HTERT RPE-1 (cell line): ENCODE data around the gene SERPINH1.

Source experiments
- in situ Hi-C: fragments of 300-500 bp; cut with MboI; formaldehyde crosslinking; loops from 4 replicates; pipeline ENCODE4 v1.14.3; 2020; ENCODE audit warnings: low sequenced_read_pairs

Gene SERPINH1

DNA sequence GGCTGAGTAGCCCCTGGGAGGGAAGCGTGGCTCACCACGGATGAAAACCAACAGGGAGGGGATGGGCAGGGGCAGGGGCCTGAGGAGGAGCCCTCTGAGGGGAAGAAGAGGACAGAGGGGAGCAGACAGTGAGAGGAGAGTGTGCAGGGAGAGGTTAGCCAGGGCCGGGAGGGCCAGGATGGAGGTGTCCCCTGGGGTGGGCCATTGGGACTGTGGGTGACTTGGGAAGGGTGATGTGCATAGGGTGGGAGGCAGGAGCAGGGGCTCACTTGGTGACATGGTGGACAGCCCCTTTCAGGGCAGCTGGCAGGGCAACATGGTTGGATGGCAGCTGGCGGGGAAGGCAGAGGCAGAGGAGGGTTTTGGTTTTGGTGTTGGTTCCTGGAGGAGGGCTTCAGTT, 30.7 kb upstream of the SERPINH1 start:
- in situ Hi-C loops, result loop anchor here (25.0 kb wide), 1 partner anchor 94 kb away; the partner anchor contains the start of gene KLHL35

DNA sequence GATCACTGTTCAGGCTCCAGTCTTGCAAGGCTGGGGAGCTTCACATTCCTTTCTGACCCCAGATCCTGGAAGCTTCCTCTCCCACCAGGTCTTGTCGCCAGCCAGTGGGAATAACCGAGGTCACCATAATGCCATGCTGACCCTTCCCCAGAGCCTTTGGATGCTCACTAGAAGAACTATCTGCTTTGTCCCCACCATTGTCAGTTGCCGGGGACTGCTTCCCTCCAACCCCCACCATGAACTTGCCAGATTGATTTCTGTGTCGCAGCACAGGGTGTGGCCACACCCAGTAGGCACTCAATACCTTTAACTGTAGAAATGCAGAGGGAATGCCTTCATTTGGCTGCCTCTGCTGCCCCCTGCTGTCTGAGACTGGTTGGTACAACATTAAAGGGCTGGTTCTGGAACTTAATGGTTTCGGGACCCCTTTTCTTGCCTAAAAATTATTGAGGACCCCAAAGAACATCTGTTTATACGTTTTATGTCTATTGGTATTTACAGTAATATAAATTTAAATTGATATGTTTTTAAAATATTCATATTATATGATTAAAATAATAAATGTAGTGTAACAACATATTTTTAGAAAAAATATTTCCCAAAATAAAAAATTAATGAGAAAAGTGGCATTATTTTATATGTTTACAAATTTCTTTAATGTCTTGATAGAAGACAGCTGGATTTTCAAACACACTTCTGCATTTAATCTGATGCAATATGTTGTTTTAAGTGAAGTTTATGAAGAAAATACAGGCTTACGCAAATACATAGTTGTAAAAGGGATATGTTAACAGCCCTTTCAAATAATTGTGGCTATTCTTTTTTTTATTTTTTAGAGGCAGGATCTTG, 29.6 kb upstream of the SERPINH1 start:
- in situ Hi-C loops, result loop anchor here (25.0 kb wide), 1 partner anchor 95 kb away; the partner anchor contains the start of gene KLHL35

DNA sequence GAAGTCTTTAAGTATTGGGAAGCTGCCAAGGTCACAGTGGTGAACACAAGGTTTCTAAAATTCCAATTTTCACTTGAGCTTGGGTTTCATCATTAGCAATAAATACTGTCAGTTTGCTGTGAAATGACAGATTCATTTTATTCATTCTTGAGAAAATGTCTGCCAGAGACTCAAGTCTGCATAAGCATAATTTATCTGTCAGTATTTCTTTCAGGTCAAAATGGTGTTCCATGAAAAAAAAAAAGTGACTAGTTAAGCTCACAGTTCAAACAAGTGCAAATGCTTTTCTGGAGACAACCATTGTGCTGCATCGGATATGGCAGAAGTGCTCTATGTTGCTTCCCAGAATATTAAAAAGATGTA, 28.2 kb upstream of the SERPINH1 start:
- in situ Hi-C loops, result loop anchor here (25.0 kb wide), 1 partner anchor 97 kb away; the partner anchor contains the start of gene KLHL35

GRCh38 chr11:75534259-75535069, 27.6 kb upstream of the SERPINH1 start:
- in situ Hi-C loops, result loop anchor here (25.0 kb wide), 1 partner anchor 97 kb away; the partner anchor contains the start of gene KLHL35

- in situ Hi-C loops, result loop anchor here (25.0 kb wide), 1 partner anchor 98 kb away; the partner anchor contains the start of gene KLHL35
These were observed 27.0 kb upstream of the SERPINH1 start for GRCh38 chr11:75535071-75535470.

- in situ Hi-C loops, result loop anchor here (25.0 kb wide), 1 partner anchor 100 kb away; the partner anchor contains the start of gene KLHL35
These were observed 25.0 kb upstream of the SERPINH1 start for GRCh38 chr11:75536786-75537641.

DNA sequence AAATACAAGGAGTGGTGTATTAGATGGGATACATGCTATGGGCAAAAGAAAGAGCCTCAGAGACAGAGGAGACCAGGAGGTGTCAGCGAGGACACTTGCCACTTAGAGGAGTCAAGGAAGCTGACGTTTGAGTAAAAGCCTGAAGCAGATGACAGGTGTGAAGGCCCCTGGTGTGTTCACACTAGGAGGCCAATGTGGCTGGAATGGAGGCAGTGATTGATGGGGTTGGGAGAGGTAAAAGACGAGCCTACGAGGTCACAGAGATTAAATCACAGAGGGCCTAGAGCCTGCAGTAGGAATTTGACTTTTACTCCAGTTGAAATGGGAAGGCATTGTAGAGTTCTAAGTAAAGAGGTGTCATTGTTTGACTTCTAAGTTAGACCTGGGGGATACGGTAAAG, 24.3 kb upstream of the SERPINH1 start:
- in situ Hi-C loops, result loop anchor here (25.0 kb wide), 1 partner anchor 100 kb away; the partner anchor contains the start of gene KLHL35

- in situ Hi-C loops, result loop anchor here (25.0 kb wide), 1 partner anchor 101 kb away; the partner anchor contains the start of gene KLHL35
These were observed 23.7 kb upstream of the SERPINH1 start for GRCh38 chr11:75538150-75538942.

- in situ Hi-C loops, result loop anchor here (25.0 kb wide), 1 partner anchor 102 kb away; the partner anchor contains the start of gene KLHL35
These were observed 22.4 kb upstream of the SERPINH1 start for GRCh38 chr11:75539459-75540334.

GRCh38 chr11:75541193-75542087, 20.6 kb upstream of the SERPINH1 start:
- in situ Hi-C loops, result loop anchor here (25.0 kb wide), 1 partner anchor 104 kb away; the partner anchor contains the start of gene KLHL35

DNA sequence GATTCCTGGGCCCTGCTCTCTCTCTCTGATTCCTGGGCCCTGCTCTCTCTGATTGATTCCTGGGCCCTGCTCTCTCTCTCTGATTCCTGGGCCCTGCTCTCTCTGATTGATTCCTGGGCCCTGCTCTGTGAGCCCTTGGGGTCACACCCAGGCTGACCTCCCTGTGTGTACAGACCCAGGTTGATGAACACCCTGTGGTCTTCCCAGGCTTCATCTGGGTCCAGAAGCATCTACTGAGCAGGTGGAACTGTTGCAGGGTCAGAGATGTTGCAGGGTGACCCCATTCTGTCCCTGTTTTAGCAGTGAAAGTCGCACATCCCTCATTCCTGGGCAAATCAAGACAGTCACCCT, 20.0 kb upstream of the SERPINH1 start:
- in situ Hi-C loops, result loop anchor here (25.0 kb wide), 1 partner anchor 105 kb away; the partner anchor contains the start of gene KLHL35

DNA sequence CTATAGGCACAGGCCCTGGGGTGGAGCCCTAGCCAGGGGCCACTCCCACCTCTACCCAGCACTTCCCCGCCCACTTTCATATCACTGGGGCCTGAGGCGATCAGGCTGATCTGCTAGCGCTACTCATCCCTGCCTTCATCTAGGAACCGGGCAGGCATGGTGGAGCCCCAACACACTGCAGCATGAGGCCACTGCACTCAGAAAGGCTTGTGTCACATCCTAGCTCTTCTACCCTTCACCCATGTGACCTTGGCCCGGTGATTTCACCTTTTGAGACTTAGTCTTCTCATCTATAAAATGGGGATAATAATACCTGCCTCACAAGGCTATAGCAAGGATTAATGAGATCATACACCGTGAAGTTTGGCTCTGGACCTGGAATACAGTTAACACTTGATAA, 18.2 kb upstream of the SERPINH1 start:
- in situ Hi-C loops, result loop anchor here (25.0 kb wide), 1 partner anchor 107 kb away; the partner anchor contains the start of gene KLHL35

DNA sequence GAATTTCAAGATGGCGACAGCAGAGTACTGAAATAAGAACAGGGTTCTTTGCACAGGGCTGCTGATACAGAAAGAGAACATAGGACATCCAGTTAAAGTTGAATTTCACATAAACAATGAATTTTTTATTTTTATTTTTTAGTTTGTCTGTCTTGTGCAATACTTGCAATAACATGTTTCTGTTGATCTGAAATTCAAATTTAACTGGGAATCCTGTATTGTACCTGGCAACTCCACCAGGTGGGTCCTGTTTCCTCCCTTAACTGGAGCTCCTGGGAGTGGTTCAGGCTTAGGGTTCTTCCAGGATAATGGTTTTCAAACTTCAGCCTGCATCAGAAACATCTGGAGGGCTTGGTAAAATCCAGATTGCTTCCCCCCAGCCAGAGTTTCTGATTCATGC, 14.9 kb upstream of the SERPINH1 start:
- in situ Hi-C loops, result loop anchor here (25.0 kb wide), 1 partner anchor 110 kb away; the partner anchor contains the start of gene KLHL35

- in situ Hi-C loops, result loop anchor here (25.0 kb wide), 1 partner anchor 110 kb away; the partner anchor contains the start of gene KLHL35
These were observed 14.4 kb upstream of the SERPINH1 start for GRCh38 chr11:75547617-75548058.

- in situ Hi-C loops, result loop anchor here (25.0 kb wide), 1 partner anchor 111 kb away; the partner anchor contains the start of gene KLHL35
These were observed 13.3 kb upstream of the SERPINH1 start for GRCh38 chr11:75548595-75549272.

DNA sequence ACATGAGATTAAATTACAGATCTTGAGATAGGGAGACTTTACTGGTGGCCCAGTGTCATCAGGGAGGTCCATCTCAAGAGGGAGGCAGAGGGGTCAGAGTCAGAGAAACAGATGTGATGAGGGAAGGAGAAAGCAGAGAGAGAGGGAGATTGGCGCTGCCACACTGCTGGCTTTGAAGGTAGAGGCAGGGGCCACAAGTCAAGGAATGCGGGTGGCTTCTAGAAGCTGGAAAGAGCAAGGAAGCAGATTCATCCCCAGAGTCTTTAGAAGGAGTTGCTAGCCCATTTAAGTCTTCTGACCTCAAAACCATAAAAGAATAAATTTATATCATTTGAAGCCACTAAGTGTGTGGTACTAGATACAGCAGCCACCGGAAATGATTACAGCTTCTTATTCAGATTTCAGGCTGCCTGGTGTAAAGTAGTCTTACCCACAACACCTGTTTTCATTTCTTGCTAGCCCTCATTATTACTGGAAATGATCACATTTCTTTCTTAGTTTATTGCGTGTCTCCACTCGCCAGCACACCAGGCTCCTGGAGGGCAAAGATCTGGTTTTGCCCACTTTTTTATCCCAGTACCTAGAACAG, 12.6 kb upstream of the SERPINH1 start:
- in situ Hi-C loops, result loop anchor here (25.0 kb wide), 1 partner anchor 112 kb away; the partner anchor contains the start of gene KLHL35
